MM.1S (cell line): ENCODE data around the gene KDM4B.

ENCODE experiments used
- DNase-seq: peaks from one replicate; pipeline ENCODE4 v3.0.0-alpha.2; 2015
- H2AFZ ChIP-seq: fragments of 300-600 bp; sonication (generic); 2 replicates; pipeline ENCODE4 v1.6.0; 2016; ENCODE audit warnings: antibody characterized with exemption, low read length
- H3F3A ChIP-seq: fragments of 300-600 bp; sonication (generic); 2 replicates; pipeline ENCODE4 v1.6.1; 2016; ENCODE audit warnings: mild to moderate bottlenecking, antibody characterized with exemption, low read length, moderate library complexity, mixed read lengths; ENCODE audit not compliant: insufficient read depth
- H3K27ac ChIP-seq: fragments of 300-600 bp; sonication (generic); 2 replicates; pipeline ENCODE4 v1.5.1; 2016; ENCODE audit warnings: mild to moderate bottlenecking, low read length
- H3K27me3 ChIP-seq: fragments of 300-600 bp; sonication (generic); replicated peaks from 2 replicates; pipeline ENCODE4 v1.6.0; 2016; ENCODE audit warnings: low read length; ENCODE audit not compliant: insufficient read depth
- H3K36me3 ChIP-seq: fragments of 300-600 bp; sonication (generic); replicated peaks from 2 replicates; pipeline ENCODE4 v1.6.1; 2016; ENCODE audit warnings: mild to moderate bottlenecking, low read length, mixed read lengths; ENCODE audit not compliant: insufficient read depth
- H3K4me1 ChIP-seq: fragments of 300-600 bp; sonication (generic); 2 replicates; pipeline ENCODE4 v1.6.1; 2016; ENCODE audit warnings: low read length, mixed read lengths
- H3K4me2 ChIP-seq: fragments of 300-600 bp; sonication (generic); 2 replicates; pipeline ENCODE4 v1.6.0; 2016; ENCODE audit warnings: low read depth, low read length
- H3K4me3 ChIP-seq: fragments of 300-600 bp; sonication (generic); 2 replicates; pipeline ENCODE4 v1.5.1; 2016; ENCODE audit warnings: low read length, mixed read lengths
- H3K79me2 ChIP-seq: fragments of 300-600 bp; sonication (generic); 2 replicates; pipeline ENCODE4 v1.6.1; 2016; ENCODE audit warnings: mixed run types, low read length, mixed read lengths
- H3K9ac ChIP-seq: fragments of 300-600 bp; sonication (generic); 2 replicates; pipeline ENCODE4 v1.6.1; 2016; ENCODE audit warnings: low read length, mixed read lengths
- H3K9me2 ChIP-seq: fragments of 300-600 bp; sonication (generic); replicated peaks from 2 replicates; pipeline ENCODE4 v1.6.1; 2016; ENCODE audit warnings: mild to moderate bottlenecking, low read length, mixed read lengths; ENCODE audit not compliant: insufficient read depth
- H3K9me3 ChIP-seq: fragments of 300-600 bp; sonication (generic); replicated peaks from 2 replicates; pipeline ENCODE4 v1.6.1; 2016; ENCODE audit warnings: mild to moderate bottlenecking, low read length, mixed read lengths; ENCODE audit not compliant: insufficient read depth
- H4K20me1 ChIP-seq: fragments of 300-600 bp; sonication (generic); 2 replicates; pipeline ENCODE4 v1.6.1; 2016; ENCODE audit warnings: mild to moderate bottlenecking, low read length, moderate library complexity, mixed read lengths; ENCODE audit not compliant: insufficient read depth
- CTCF ChIP-seq: fragments of 300-600 bp; sonication (generic); IDR thresholded peaks from 2 replicates; pipeline ENCODE4 v1.5.1; 2016; ENCODE audit warnings: antibody characterized with exemption, low read length, mixed read lengths
- EZH2 ChIP-seq: fragments of 300-600 bp; sonication (generic); optimal IDR thresholded peaks from 2 replicates; pipeline ENCODE3; 2017; ENCODE audit warnings: low read depth, mild to moderate bottlenecking, antibody characterized with exemption, low read length, mixed read lengths
- EZH2phosphoT487 ChIP-seq: fragments of 300-600 bp; sonication (generic); IDR thresholded peaks from 2 replicates; pipeline ENCODE4 v1.6.1; 2018; ENCODE audit warnings: antibody characterized with exemption, low read length

The KDM4B gene

GRCh38 chr19:4985551-4985991 lies 16.7 kb downstream of the KDM4B start:
- Histone ChIP-seq H3K27me3 (no peaks in the 10 kb centered on the region), H3K9me2 (no peaks in the 10 kb centered on the region), H3K4me2 (no peak overlapping the region), H4K20me1 (peaks cover 10% of the 10 kb centered on the region), H3K4me3 (no peak overlapping the region), H3K9me3 (no peaks in the 10 kb centered on the region), H3K79me2 (peaks cover 89% of the 10 kb centered on the region), H3K36me3 (no peaks in the 10 kb centered on the region), H3K4me1 (no peaks in the 10 kb centered on the region), H3K9ac (no peak overlapping the region), H3F3A (no peaks in the 10 kb centered on the region), H2AFZ (no peak overlapping the region), H3K27ac (no peak overlapping the region)
- DNase-seq = no peak
- TF ChIP-seq EZH2 (no peak), EZH2phosphoT487 (no peak), CTCF (no peak)

GRCh38 chr19:4986056-4986455 lies 17.1 kb downstream of the KDM4B start:
- Histone ChIP-seq H3K9me3 (no peaks in the 10 kb centered on the region), H3K36me3 (no peaks in the 10 kb centered on the region), H4K20me1 (peaks cover 10% of the 10 kb centered on the region), H3K27me3 (no peaks in the 10 kb centered on the region), H3K4me2 (no peak overlapping the region), H3K4me1 (no peaks in the 10 kb centered on the region), H3F3A (no peaks in the 10 kb centered on the region), H3K4me3 (no peak overlapping the region), H3K27ac (no peak overlapping the region), H2AFZ (no peak overlapping the region), H3K79me2 (peaks cover 89% of the 10 kb centered on the region), H3K9me2 (no peaks in the 10 kb centered on the region), H3K9ac (no peak overlapping the region)
- TF ChIP-seq EZH2 = no peak
- TF ChIP-seq EZH2phosphoT487 = no peak
- no peak for TF ChIP-seq CTCF
- DNase-seq = no peak

GRCh38 chr19:4986471-4986891 lies 17.6 kb downstream of the KDM4B start:
- H2AFZ ChIP-seq = no peak overlapping the region
- no peaks in the 10 kb centered on the region for H3K27me3 ChIP-seq
- H4K20me1 ChIP-seq = peaks cover 7% of the 10 kb centered on the region
- H3K9ac ChIP-seq = no peak overlapping the region
- DNase-seq = no peak
- H3K27ac ChIP-seq = no peak overlapping the region
- no peak overlapping the region for H3K4me3 ChIP-seq
- H3K9me3 ChIP-seq = no peaks in the 10 kb centered on the region
- no peak for TF ChIP-seq EZH2
- TF ChIP-seq EZH2phosphoT487 = no peak
- TF ChIP-seq CTCF = no peak
- no peaks in the 10 kb centered on the region for H3F3A ChIP-seq
- H3K9me2 ChIP-seq = no peaks in the 10 kb centered on the region
- no peaks in the 10 kb centered on the region for H3K36me3 ChIP-seq
- no peak overlapping the region for H3K4me2 ChIP-seq
- H3K4me1 ChIP-seq = no peaks in the 10 kb centered on the region
- peaks cover 89% of the 10 kb centered on the region for H3K79me2 ChIP-seq
